ENCODE results near the gene TCAP. TPM values are rescaled to one million over a fixed set of nuclear protein-coding genes. Genes with fewer than 3 reads are reported as not detected.

TCAP gene
- total RNA-seq, 1 donor from 2014 or later, result 1.9 TPM

Other genes with a start within 250 kb of the TCAP start
- gene MED1, start 214.1 kb upstream of the TCAP start, total RNA-seq, result 57.6 and 60.4 TPM in 2 replicates
- 89.9 and 92.3 TPM in 2 replicates for gene CDK12, start 203.9 kb upstream of the TCAP start, total RNA-seq
- gene NEUROD2, start 57.4 kb upstream of the TCAP start, total RNA-seq, result not detected in 2 replicates
- not detected in 2 replicates for gene PPP1R1B, start 38.4 kb upstream of the TCAP start, total RNA-seq
- 59.3 and 64.4 TPM in 2 replicates for gene STARD3, start 28.2 kb upstream of the TCAP start, total RNA-seq
- gene PNMT, start 3.1 kb downstream of the TCAP start, total RNA-seq, result not detected in 2 replicates
- gene PGAP3, start 22.7 kb downstream of the TCAP start, total RNA-seq, result 21.6 and 25.5 TPM in 2 replicates
- 4.4 TPM in 2 replicates for gene ERBB2, start 34.7 kb downstream of the TCAP start, total RNA-seq
- gene MIEN1, start 65.2 kb downstream of the TCAP start, total RNA-seq, result 43.3 and 45.2 TPM in 2 replicates
- gene GRB7, start 72.6 kb downstream of the TCAP start, total RNA-seq, result 0.16 and 0.41 TPM in 2 replicates
- 23.1 and 27.0 TPM in 2 replicates for gene IKZF3, start 199.0 kb downstream of the TCAP start, total RNA-seq
- not detected in 2 replicates for gene ZPBP2, start 202.9 kb downstream of the TCAP start, total RNA-seq

Data from T-helper 2 cell treated with Interferon-gamma antibody and Interleukin-4, amounts not matched to agents 100 ng/mL and 5 ng/mL, for 36 hours (primary cell).